Activated gamma-delta T cell (primary cell): ENCODE measurements around the gene LCE2B.
"Not testable (repeated sequence)": the region's sequence is repeated elsewhere in the genome, so short reads cannot be mapped to it uniquely, and the experiment has no call there.

ENCODE experiments used
- DNase-seq: peaks from one replicate; lab custom pipeline; 2025; lab: John Stamatoyannopoulos, UW
- total RNA-seq, 2 donors: gene quantifications; one replicate each; lab custom pipeline; 2026; lab: John Stamatoyannopoulos, UW

The LCE2B gene
- total RNA-seq: 0 reads per million in 2 donors

GRCh38 chr1:152685823-152686222 is at the start of gene LCE2B:
TSS of gene LCE2B (plus strand) at chr1:152686123. CDS start at chr1:152686844, 721 bp downstream.
- not testable (repeated sequence) for DNase-seq

GRCh38 chr1:152640351-152640750 is 45.6 kb upstream of the LCE2B start:
- no peak for DNase-seq

GRCh38 chr1:152643945-152644344 is 42.0 kb upstream of the LCE2B start:
- DNase-seq: no peak

- no peak for DNase-seq
Measured at GRCh38 chr1:152645146-152645545, 40.8 kb upstream of the LCE2B start.

- DNase-seq: no peak
Measured at GRCh38 chr1:152646656-152647055, 39.3 kb upstream of the LCE2B start.

- no peak for DNase-seq
Measured at GRCh38 chr1:152654110-152654509, 31.8 kb upstream of the LCE2B start.

GRCh38 chr1:152656459-152656858 is 29.5 kb upstream of the LCE2B start:
- no peak for DNase-seq

GRCh38 chr1:152657677-152658076 is 28.2 kb upstream of the LCE2B start:
- DNase-seq: no peak

- no peak for DNase-seq
Measured at GRCh38 chr1:152658649-152659048, 27.3 kb upstream of the LCE2B start.

- no peak for DNase-seq
Measured at GRCh38 chr1:152663098-152663497, 22.8 kb upstream of the LCE2B start, which contains the start of gene LCE2D. TSS of gene LCE2D (plus strand) at chr1:152663380. CDS start at chr1:152664106, 726 bp downstream.

GRCh38 chr1:152666171-152666570 is 19.8 kb upstream of the LCE2B start:
- not testable (repeated sequence) for DNase-seq

GRCh38 chr1:152667648-152668047 is 18.3 kb upstream of the LCE2B start:
- DNase-seq: no peak

- DNase-seq: no peak
Measured at GRCh38 chr1:152673016-152673415, 12.9 kb upstream of the LCE2B start.

- DNase-seq: not testable (repeated sequence)
Measured at GRCh38 chr1:152674983-152675382, 10.9 kb upstream of the LCE2B start, which contains the start of gene LCE2C. TSS of gene LCE2C (plus strand) at chr1:152675279. CDS start at chr1:152676016, 737 bp downstream.

GRCh38 chr1:152679459-152679858 is 6.5 kb upstream of the LCE2B start:
- DNase-seq: no peak

GRCh38 chr1:152681616-152682015 is 4.3 kb upstream of the LCE2B start:
- no peak for DNase-seq

GRCh38 chr1:152683846-152684245 is 2.1 kb upstream of the LCE2B start:
- no peak for DNase-seq

GRCh38 chr1:152697701-152698600 is 12.0 kb downstream of the LCE2B start, which contains the start of gene LCE2A:
TSS of gene LCE2A (plus strand) at chr1:152698345. CDS start at chr1:152698902, 557 bp downstream.
- DNase-seq: no peak

GRCh38 chr1:152699746-152700145 is 13.8 kb downstream of the LCE2B start:
- DNase-seq: no peak

- DNase-seq: no peak
Measured at GRCh38 chr1:152707860-152708259, 21.9 kb downstream of the LCE2B start, which contains the start of gene LCE4A. TSS of gene LCE4A (plus strand) at chr1:152708160. CDS start at chr1:152709076, 916 bp downstream.

- DNase-seq: no peak
Measured at GRCh38 chr1:152718238-152718637, 32.3 kb downstream of the LCE2B start.

- DNase-seq: no peak
Measured at GRCh38 chr1:152725261-152725660, 39.3 kb downstream of the LCE2B start.

GRCh38 chr1:152728986-152729385 is 43.1 kb downstream of the LCE2B start:
- DNase-seq: no peak
